GM19452 (cell line): ENCODE results near the gene AGER.
A peak's percentile ranks its signal among the peaks of the same experiment; 100 is the strongest.
"Not testable (repeated sequence)": the region's sequence is repeated elsewhere in the genome, so short reads cannot be mapped to it uniquely, and the experiment has no call there.

ENCODE experiments used
- ATAC-seq: cut with Tn5 transposase; IDR thresholded peaks from one replicate; pipeline ENCODE4 v1.9.1; 2021; ENCODE audit not compliant: unreplicated experiment

Gene AGER

DNA sequence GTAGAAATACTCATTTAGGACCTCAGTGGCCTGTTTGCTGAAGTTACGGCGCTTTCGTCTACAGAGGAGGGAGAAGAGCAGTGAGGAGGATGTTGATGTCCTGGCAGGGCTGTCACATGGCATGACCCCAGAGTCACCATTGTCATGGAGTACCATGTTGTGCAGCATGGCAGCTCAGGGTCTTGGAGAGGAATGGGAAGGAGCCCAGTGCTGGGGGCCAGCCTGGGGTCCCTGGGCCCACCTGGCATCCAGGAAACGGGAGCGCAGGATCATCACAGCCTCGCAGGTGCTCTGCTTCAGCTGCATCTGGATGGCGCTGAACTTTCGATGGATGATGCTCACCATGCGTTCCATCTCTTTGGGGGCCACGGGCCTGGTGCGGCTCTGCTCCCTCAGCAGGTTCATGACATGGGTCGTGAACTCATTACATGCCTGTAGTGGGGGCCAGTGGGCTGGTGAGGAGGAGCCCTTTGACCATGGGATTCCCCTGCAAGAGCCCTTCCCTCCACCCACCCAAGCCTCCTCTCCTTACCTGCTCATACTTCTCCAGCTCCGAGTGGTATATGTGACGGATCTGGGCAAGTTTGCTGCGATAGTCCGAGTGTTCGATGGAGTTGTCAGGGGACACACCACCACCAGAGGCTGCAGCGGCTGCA is 3.8 kb upstream of the AGER start:
- not testable (repeated sequence) for ATAC-seq

DNA sequence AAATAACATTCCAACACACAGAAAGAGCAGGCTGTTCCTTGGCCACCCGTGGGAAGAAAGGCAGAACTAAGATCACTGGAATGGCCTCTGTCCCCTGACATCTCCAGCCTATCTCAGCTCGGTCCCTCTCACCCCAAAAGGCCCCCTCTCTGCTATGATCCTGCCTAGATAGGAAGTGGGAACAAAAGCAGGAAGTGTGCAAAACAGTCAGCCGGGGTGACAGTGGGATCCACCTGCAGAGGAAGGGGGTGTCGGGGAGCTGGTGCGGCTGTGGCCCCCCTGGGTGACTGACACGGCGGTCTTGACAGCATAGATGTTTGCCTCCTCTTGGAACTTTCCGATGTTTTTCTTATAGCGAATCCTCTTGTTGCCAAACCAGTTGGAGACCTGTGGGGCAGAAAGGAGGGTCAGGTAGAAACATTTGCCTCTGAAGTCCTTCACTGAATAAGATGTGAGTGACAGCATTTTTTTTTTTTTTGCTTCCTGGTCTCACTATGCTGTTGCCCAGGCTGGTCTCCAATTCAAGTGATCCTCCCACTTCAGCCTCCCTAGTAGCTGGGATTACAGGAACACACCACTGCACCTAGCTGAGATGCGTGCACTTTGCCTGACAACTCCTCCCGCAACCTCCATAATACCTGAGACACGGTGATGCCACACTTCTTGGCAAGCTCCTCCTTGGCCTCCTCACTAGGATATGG is 3.1 kb upstream of the AGER start:
- ATAC-seq: no peak

- not testable (repeated sequence) for ATAC-seq
Measured at GRCh38 chr6:32186151-32186840, 2.2 kb upstream of the AGER start.

GRCh38 chr6:32185681-32186131 is 1.7 kb upstream of the AGER start:
- not testable (repeated sequence) for ATAC-seq

- ATAC-seq: no peak
Measured at GRCh38 chr6:32183483-32184083, 470 bp downstream of the AGER start.

GRCh38 chr6:32183030-32183429 is 1.0 kb downstream of the AGER start:
- no peak for ATAC-seq

- ATAC-seq: no peak
Measured at GRCh38 chr6:32182555-32182981, 1.5 kb downstream of the AGER start.

- ATAC-seq: no peak
Measured at GRCh38 chr6:32181915-32182529, 2.0 kb downstream of the AGER start.

DNA sequence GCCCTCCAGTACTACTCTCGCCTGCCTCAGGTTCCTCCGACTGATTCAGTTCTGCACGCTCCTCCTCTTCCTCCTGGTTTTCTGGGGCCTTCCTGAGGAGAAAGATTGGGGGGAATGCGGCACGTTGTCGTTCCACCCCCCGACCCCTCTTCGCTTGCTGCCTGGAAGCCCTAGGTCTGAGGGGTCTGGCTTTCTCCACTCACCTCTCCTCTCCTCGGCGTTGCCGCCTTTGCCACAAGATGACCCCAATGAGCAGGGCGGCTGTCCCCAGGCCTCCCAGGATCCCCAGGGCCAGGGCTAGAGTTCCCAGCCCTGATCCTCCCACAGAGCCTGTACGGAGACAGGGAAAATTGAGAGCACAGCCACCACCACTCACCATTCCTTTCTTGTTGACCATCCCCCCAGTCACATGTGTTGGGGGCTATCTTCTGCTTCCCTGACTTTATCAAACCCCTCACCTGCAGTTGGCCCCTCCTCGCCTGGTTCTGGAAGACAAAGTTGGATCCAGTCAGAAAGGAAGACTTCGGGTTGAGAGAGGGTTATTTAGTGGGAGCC is 2.8 kb downstream of the AGER start:
- ATAC-seq: no peak

- ATAC-seq: no peak
Measured at GRCh38 chr6:32179766-32180405, 4.2 kb downstream of the AGER start.

- no peak for ATAC-seq
Measured at GRCh38 chr6:32178547-32179440, 5.3 kb downstream of the AGER start.

- peak; percentile 76 for ATAC-seq
Measured at GRCh38 chr6:32177788-32178546, 6.1 kb downstream of the AGER start, which contains the start of gene RNF5. Gene RNF5 (plus strand): TSS chr6:32178405. CDS start chr6:32178512, 107 bp downstream.

DNA sequence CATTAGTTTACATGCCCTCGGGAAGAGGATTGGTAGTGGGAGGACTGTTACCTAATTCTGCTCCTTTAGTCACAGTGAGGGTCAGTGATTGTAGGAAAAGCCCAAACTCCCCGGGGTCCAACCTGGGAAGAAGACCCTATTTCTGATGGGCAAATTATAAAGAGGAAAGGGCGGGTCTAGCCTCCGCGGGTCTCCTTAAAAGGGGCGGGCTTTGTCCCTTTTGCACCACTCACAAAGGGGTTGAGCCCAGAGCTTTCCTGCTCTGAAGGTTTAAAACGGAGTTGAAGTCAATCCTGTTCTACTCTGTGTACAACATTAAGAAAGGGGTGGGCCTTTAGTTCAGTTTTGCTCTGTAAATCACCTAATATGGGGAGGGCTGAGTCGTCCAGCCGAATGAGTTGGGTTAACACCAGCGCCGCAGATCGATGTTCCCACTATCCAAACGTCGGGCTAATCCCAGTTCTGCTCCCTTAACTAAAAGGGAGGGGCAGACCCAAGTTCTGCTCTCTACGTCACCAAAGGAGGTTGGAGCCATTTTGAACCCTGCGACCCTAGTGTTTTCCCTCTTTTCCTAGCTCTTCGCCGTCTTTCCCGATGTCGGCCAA is 6.8 kb downstream of the AGER start:
- no peak for ATAC-seq

DNA sequence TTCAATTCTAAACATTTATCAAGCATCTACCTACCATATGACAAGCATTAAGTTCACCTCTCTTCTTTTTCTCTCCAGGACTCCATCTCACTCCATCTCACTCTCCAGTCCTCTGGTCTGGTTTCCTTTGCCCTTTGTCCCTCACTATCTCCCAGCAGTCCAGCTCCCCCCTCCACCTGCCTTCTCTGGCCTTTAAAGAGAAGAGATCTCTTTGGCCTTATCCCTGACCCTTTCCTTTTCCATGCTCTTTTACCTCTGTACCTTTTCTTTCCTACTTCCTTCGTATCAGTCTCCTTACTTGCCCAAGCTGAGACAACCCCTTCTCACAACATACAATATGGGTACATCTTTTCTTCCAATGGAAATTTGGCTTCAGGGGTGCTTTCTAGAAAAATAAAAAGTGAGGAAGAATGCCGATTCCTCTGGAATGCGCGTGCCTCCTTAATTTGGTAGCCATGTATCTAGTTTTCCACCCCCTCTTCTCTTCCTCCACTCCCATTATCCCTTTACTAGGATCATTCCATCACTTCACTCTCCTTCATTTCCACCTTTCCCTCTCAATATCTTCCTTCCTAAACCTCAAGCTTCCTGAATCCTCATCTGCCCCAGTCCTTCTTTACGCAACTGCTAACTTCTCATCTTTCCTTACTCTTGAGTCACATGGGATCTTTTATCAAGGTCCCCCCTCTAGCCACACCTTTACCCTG is 7.4 kb downstream of the AGER start:
- no peak for ATAC-seq

DNA sequence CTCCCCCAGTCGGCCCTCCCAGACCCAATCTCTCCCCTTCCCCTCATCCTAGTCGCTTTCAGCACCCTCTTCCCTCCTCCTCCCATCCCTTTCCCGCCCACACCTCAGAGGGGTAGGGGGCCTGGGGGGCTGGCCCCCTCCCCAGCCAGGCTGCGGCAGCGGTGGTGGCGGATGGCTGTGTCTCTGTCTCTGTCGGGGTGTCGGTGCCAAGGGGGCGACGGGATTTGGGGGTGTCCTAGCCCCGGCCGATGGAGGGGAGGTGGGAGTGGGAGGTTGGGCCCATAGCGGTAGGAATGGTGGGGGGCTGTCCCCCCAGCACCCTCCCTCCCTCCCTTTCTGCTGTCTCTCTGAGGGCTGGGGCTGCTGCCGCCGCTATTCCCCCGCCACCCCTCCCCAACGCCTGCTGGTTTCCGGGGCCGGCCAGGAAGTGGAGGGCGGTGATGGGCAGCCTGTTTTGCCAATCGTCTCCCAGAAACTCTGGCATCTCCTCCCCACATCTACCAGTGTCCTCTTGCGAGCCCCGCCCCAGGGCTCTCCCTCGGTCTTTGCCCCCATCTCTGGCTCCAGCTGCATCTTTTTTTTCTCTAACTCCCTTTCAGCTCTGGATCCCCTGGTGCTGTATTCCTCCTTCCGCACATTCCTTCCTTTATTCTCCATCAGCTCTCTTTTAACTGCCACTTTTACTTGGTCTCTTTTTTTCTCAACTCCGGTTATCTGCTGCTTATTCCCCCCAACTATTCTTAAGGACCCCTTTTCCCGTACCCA is 8.2 kb downstream of the AGER start, which contains the start of gene AGPAT1:
AGPAT1 (minus strand) TSS at position 374 of the 765 bp plus-strand sequence. CDS start 4,588 bp downstream, outside the sequence.
- peak; percentile 52 for ATAC-seq

DNA sequence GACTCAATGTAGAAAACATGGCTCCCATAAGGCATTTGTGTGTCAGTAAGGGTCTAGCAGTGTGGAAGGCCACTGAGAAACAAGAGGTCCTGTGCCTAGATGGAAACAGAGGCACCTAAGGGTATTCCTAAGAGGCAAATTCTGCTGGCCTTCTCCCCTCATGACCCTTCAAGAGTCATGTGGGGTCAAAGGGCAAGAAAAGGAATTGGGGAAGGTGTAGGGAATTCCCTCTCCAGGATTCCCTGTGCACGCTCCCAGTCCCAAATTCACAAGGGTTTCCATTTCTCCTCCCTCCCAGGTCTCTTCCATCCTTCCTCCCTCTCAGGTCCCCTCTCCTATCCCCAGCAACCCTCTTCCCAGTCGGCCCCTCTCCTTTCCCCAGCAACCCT is 8.7 kb downstream of the AGER start:
- ATAC-seq: no peak

DNA sequence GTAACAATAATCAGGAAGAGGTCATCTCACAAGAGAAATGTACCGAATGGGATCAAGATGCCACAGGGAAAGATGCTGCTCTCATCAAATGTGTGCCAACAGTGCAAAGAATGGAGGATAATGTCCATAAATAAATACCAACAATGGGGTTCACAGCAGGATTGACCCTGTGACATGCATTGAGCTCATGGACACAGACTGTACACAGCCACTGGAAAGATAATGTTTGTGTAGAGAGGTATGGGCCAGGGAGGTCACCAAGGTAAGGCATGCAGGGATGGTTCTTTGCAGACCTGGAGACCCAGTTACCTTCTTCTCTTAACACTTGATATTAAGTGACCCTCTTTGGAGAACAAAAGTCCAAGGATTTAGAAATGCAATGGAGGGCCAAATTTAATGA is 9.6 kb downstream of the AGER start:
- no peak for ATAC-seq
